ENCODE results near the gene CNOT6.

DNA sequence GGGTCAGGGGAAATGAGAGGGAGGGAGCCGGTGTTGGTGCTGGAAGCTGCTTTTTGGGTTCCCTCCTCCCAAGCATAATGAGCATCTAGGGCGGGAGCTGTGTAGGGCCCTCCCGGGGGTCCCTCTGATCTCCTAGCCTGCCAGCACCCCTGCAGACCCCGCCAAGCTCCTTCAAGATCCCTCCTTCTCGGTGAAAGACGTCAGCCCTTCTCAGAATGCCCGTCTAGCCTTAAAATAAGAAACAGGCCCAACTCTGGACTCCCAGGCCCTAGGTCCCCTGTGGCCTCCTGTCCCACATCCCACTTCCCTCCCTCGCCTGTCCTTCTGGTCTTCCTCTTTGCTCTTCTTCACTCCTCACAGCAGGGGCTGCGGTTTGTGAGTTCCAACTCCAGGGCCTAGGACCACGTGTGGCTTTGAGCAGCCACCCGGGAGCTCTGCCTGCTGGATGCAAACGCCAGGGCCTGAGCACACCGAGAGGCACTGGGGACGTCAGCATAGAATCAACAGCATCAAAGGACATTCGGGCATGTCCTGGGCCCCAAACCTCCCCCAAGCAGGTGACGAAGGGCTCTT is 105.9 kb downstream of the CNOT6 start:
- no peak for TF ChIP-seq CTCF (IDR thresholded peaks at IDR 0.05)
- no peak for TF ChIP-seq POLR2A (IDR thresholded peaks at IDR 0.05)
- TF ChIP-seq EP300 (IDR thresholded peaks at IDR 0.05; ENCODE audit: low read depth) = no peak
- TF ChIP-seq POLR2AphosphoS5 (IDR thresholded peaks at IDR 0.05) = no peak

All from transverse colon (tissue), 4 donors.